HEK293 (cell line): ENCODE results near the gene VRK3.

ENCODE experiments used
- CTCF ChIP-seq: fragments of 450-650 bp; formaldehyde crosslinking; IDR thresholded peaks from 2 replicates; pipeline ENCODE4 v1.5.1; 2016; ENCODE audit warnings: missing biosample characterization, missing genetic modification characterization
- ELK4 ChIP-seq: IDR thresholded peaks from 2 replicates; pipeline ENCODE4 v1.6.1; 2011; ENCODE audit warnings: mild to moderate bottlenecking, low read depth, low read length, borderline replicate concordance
- KLF16 ChIP-seq: fragments of 450-650 bp; formaldehyde crosslinking; IDR thresholded peaks from 2 replicates; pipeline ENCODE4 v1.5.1; 2017; ENCODE audit warnings: missing biosample characterization, missing genetic modification characterization
- OSR2 ChIP-seq: fragments of 450-650 bp; formaldehyde crosslinking; IDR thresholded peaks from 2 replicates; pipeline ENCODE4 v1.5.1; 2016; ENCODE audit warnings: missing biosample characterization, missing genetic modification characterization
- PBX3 ChIP-seq: sonication (generic); formaldehyde crosslinking; IDR thresholded peaks from 2 replicates; pipeline ENCODE4 v1.8.1; 2022; ENCODE audit warnings: mild to moderate bottlenecking, moderate library complexity, missing genetic modification reagents
- REST ChIP-seq: fragments of 450-650 bp; formaldehyde crosslinking; IDR thresholded peaks from 2 replicates; pipeline ENCODE4 v1.5.1; 2016; ENCODE audit warnings: missing biosample characterization, missing genetic modification characterization
- TCF7L2 ChIP-seq: IDR thresholded peaks from 2 replicates; pipeline ENCODE4 v1.6.1; 2011; ENCODE audit warnings: low read depth, mild to moderate bottlenecking, inconsistent platforms, low read length, moderate library complexity, borderline replicate concordance
- ZNF223 ChIP-seq: fragments of 450-650 bp; formaldehyde crosslinking; IDR thresholded peaks from 2 replicates; pipeline ENCODE4 v1.5.1; 2016; ENCODE audit warnings: missing biosample characterization, missing genetic modification characterization
- ZNF280D ChIP-seq: fragments of 450-650 bp; formaldehyde crosslinking; IDR thresholded peaks from 2 replicates; pipeline ENCODE4 v1.5.1; 2016; ENCODE audit warnings: missing biosample characterization, missing genetic modification characterization

GRCh38 chr19:49971991-49972411, 53.2 kb downstream of the VRK3 start:
- no peak for TF ChIP-seq OSR2
- no peak for TF ChIP-seq REST (tag by site-specific recombination)
- TF ChIP-seq PBX3 (CRISPR knock-in tag): no peak
- TF ChIP-seq CTCF (tag by site-specific recombination): no peak
- no peak for TF ChIP-seq ZNF280D (tag by site-specific recombination)
- TF ChIP-seq ZNF223 (tag by site-specific recombination): no peak
- no peak for TF ChIP-seq ELK4
- no peak for TF ChIP-seq TCF7L2
- TF ChIP-seq KLF16: no peak
